Breast epithelium (tissue), 4 donors: ENCODE data around the gene MEIOB. TPM values are rescaled to one million over a fixed set of nuclear protein-coding genes. Genes with fewer than 3 reads are reported as not detected.

Experiments
- DNase-seq, 2 donors: peaks; one replicate each; pipeline ENCODE4 v3.0.0-alpha.2; 2019; ENCODE audit warnings: low spot score in 2 of 2
- H3K27ac ChIP-seq, 2 donors: fragments of 200-600 bp; sonication (generic) in 1 of 2; one replicate each; pipeline ENCODE4 v1.5.1; 2016 to 2019; ENCODE audit warnings: mild to moderate bottlenecking in 1 of 2
- H3K27me3 ChIP-seq, 2 donors: fragments of 200-600 bp; sonication (generic) in 1 of 2; one replicate each; pipeline versions ENCODE4 v1.5.1 to v1.6.0; 2017 to 2019; ENCODE audit warnings: control low read depth in 1 of 2, mild to moderate bottlenecking in 1 of 2
- H3K36me3 ChIP-seq: fragments of 200-600 bp; one replicate; pipeline ENCODE4 v1.5.1; 2019
- H3K4me1 ChIP-seq, 2 donors: fragments of 200-600 bp; sonication (generic); one replicate each; pipeline ENCODE4 v1.5.1; 2016 to 2019; ENCODE audit warnings: control low read depth in 1 of 2
- H3K4me3 ChIP-seq, 3 donors: fragments of 200-600 bp; sonication (generic); 1 replicate in 2 of 3; 2 replicates in 1 of 3; pipeline ENCODE4 v1.5.1; 2016 to 2019; ENCODE audit warnings: mild to moderate bottlenecking in 3 of 3, moderate library complexity in 2 of 3
- H3K9me3 ChIP-seq, 2 donors: fragments of 200-600 bp; sonication (generic) in 1 of 2; one replicate each; pipeline ENCODE4 v1.5.1; 2016 to 2019; ENCODE audit warnings: control low read depth in 1 of 2
- POLR2A ChIP-seq: fragments of 450-650 bp; IDR thresholded peaks from one replicate; pipeline ENCODE4 v1.6.1; 2016; ENCODE audit warnings: antibody characterized with exemption, mild to moderate bottlenecking, moderate library complexity
- POLR2AphosphoS5 ChIP-seq, 3 donors: sonication (generic); formaldehyde crosslinking; IDR thresholded peaks; one replicate each; pipeline ENCODE4 v1.6.1; 2017; ENCODE audit warnings: antibody characterized with exemption in 3 of 3
- intact Hi-C: fragments of 100-400 bp; cut with DNase I; formaldehyde crosslinking; loops from one replicate; pipeline ENCODE4 v1.15.1; 2023; ENCODE audit warnings: low total_unique reads
- total RNA-seq, 3 donors: library from RNA; depleted of rRNA; stranded (reverse); fragments of >200 nt; gene quantifications; one replicate each; pipeline ENCODE4 v1.1.0, GENCODE V29; 2016
- TF ChIP-seq, protein P1 (sequence below), 3 donors: fragments of 450-650 bp; IDR thresholded peaks; one replicate each; pipeline ENCODE4 v1.5.1; 2016 to 2017; ENCODE audit warnings: antibody characterized with exemption in 3 of 3, mild to moderate bottlenecking in 3 of 3, moderate library complexity in 3 of 3

MEIOB gene
- total RNA-seq, 3 donors from 2014 or later: not detected

DNA sequence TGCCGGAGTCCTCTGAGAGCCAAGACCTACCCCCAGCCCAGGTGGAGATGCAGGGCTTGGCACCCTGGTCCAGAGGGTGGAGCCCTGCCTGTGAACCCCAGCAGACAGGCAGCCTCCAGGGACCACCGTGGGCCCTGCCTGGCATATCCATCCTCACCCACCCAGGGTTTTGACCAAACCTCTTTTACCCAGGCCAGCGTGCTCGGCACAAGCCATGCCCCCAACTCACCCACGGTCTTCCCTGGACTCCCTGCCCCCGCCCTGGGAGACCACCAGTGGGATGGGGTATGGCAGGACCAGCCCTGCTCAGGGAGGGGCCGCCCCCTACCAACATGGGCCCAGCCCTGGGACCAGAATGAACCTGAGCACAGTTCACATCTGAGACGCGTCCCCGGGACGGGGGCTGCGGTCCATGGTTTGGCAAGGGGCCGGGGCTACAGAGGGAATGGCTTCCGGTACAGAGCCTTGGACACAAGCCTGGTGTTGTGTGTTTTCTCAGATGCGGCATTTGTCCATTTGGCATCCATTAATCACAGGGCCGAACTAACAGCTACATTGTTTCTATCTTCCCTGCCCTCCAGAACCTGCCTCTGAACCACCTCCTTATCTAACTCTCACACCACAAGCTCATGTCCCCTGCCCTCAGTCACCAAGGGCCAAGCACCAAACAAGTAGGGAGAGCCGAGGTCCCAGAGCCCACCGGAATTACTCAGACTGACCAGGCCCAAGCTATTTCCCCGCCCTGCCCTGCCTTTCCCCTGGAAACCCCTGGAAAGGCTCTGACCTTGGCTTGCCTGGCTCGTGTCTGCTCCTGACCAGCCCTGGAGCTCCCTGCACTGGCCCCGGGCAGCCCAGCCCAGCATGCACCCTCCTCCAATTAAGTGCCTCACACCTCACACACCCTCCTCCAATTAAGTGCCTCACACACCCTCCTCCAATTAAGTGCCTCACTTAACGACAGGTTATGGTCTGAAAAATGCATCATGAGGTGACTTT, 32.2 kb upstream of the MEIOB start:
- intact Hi-C loops: no loop called here
- Histone ChIP-seq H3K9me3 (no peaks in the 10 kb centered on the region), H3K27ac (no peak overlapping the region), H3K36me3 (no peaks in the 10 kb centered on the region), H3K4me1 (no peaks in the 10 kb centered on the region), H3K4me3 (no peak overlapping the region), H3K27me3 (peaks cover 0 to 22% of the 10 kb centered on the region in 2 donors)
- DNase-seq: no peak
- TF ChIP-seq POLR2AphosphoS5 (IDR thresholded peaks at IDR 0.05): no peak
- TF ChIP-seq, protein P1, sequence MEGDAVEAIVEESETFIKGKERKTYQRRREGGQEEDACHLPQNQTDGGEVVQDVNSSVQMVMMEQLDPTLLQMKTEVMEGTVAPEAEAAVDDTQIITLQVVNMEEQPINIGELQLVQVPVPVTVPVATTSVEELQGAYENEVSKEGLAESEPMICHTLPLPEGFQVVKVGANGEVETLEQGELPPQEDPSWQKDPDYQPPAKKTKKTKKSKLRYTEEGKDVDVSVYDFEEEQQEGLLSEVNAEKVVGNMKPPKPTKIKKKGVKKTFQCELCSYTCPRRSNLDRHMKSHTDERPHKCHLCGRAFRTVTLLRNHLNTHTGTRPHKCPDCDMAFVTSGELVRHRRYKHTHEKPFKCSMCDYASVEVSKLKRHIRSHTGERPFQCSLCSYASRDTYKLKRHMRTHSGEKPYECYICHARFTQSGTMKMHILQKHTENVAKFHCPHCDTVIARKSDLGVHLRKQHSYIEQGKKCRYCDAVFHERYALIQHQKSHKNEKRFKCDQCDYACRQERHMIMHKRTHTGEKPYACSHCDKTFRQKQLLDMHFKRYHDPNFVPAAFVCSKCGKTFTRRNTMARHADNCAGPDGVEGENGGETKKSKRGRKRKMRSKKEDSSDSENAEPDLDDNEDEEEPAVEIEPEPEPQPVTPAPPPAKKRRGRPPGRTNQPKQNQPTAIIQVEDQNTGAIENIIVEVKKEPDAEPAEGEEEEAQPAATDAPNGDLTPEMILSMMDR (IDR thresholded peaks at IDR 0.05): no peak
- no peak for TF ChIP-seq POLR2A

DNA sequence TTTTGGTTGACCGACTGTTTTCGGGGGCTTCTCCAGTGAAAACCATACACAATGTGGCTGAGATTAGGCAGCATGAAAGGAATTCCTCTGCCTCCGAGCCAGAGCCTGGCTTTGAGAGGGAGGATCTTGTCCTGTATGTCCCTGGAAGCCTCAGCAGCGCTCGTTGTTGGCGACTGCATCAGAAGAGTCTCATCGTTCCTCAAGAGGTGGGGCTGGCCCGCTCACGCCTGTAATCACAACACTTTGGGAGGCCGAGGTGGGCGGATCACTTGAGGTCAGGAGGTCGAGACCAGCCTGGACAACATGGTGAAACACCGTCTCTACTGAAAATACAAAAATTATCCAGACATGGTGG, 31.2 kb upstream of the MEIOB start:
- Histone ChIP-seq H3K27me3 (peaks cover 0 to 20% of the 10 kb centered on the region in 2 donors), H3K4me1 (no peaks in the 10 kb centered on the region), H3K9me3 (no peaks in the 10 kb centered on the region), H3K36me3 (no peaks in the 10 kb centered on the region), H3K27ac (no peak overlapping the region), H3K4me3 (no peak overlapping the region)
- DNase-seq: no peak
- intact Hi-C loops: no loop called here
- TF ChIP-seq POLR2A: no peak
- TF ChIP-seq, protein P1 (IDR thresholded peaks at IDR 0.05): no peak
- TF ChIP-seq POLR2AphosphoS5 (IDR thresholded peaks at IDR 0.05): no peak

DNA sequence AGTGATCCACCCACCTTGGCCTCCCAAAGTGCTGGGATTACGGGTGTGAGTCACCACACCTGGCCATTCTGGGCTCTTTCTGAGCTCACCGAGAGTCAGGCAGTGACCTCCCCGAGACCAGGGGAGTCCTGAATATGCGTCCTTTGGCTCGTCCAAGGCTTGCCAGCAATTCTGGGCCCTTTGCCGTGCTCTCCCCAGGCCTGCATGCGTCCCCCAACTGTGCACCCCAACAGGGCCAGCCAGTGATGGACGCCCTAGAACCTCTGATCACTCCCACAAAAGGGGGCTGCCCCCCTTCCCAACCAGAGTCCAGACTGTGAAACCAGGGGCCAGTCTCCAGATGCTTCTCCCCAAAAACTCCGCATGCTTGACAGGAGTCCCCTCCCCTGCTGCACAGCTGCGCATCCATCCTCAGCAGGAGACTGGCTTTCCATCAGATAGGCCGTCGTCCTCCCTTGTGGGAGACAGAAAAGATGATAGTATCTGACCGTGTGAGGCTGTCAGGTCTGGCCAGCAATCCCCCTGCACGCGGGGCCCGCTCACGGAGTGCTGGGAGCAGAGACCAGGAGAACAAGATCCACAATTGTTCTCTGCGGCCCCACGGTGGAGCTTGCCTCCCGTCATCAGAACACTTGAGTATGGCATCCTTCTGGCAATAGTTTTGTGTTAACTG, 30.7 kb upstream of the MEIOB start:
- no peaks in the 10 kb centered on the region for H3K36me3 ChIP-seq
- DNase-seq: no peak
- no peak overlapping the region for H3K27ac ChIP-seq
- intact Hi-C loops: no loop called here
- H3K27me3 ChIP-seq: peaks cover 0 to 15% of the 10 kb centered on the region in 2 donors
- no peaks in the 10 kb centered on the region for H3K9me3 ChIP-seq
- TF ChIP-seq, protein P1 (IDR thresholded peaks at IDR 0.05): no peak
- TF ChIP-seq POLR2AphosphoS5 (IDR thresholded peaks at IDR 0.05) (no peak), POLR2A (no peak)
- no peak overlapping the region for H3K4me3 ChIP-seq
- no peaks in the 10 kb centered on the region for H3K4me1 ChIP-seq

- Histone ChIP-seq H3K4me1 (no peaks in the 10 kb centered on the region), H3K36me3 (no peaks in the 10 kb centered on the region), H3K27ac (peak overlapping the region in 1 of 2 donors; percentile 13), H3K9me3 (no peaks in the 10 kb centered on the region), H3K27me3 (no peaks in the 10 kb centered on the region), H3K4me3 (no peak overlapping the region)
- no peak for DNase-seq
- TF ChIP-seq, protein P1 (IDR thresholded peaks at IDR 0.05): no peak
- no peak for TF ChIP-seq POLR2AphosphoS5 (IDR thresholded peaks at IDR 0.05)
- TF ChIP-seq POLR2A: no peak
- intact Hi-C loops: no loop called here
Observed at GRCh38 chr16:1900452-1900774, 28.4 kb upstream of the MEIOB start.
